ENCODE measurements around the gene TNFSF12. TPM values are rescaled to one million over a fixed set of nuclear protein-coding genes. Genes with fewer than 3 reads are reported as not detected.

Gene TNFSF12
- total RNA-seq, 1 donor from 2014 or later: 3.4 TPM

DNA sequence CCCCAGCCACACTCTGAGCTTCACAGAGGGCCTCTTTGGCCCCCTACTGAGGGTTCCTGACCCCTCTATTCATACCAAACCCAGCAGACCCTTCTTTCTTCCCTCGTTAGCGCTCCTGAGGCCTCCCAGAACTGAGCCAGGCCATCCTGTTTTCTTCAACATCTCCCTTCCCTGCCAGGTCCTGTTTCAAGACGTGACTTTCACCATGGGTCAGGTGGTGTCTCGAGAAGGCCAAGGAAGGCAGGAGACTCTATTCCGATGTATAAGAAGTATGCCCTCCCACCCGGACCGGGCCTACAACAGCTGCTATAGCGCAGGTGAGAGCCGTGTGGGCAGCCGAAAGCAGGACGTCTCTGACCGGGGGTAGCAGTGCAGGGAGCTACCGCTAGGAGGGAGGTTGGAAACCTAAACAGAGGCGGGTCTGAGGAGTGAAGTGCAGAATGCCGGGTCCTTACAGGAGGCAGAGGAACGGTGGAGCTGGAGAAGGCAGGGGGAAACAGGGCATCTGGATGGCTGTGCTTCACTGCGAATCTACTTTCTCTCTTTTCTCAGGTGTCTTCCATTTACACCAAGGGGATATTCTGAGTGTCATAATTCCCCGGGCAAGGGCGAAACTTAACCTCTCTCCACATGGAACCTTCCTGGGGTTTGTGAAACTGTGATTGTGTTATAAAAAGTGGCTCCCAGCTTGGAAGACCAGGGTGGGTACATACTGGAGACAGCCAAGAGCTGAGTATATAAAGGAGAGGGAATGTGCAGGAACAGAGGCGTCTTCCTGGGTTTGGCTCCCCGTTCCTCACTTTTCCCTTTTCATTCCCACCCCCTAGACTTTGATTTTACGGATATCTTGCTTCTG is 11.5 kb downstream of the TNFSF12 start:
- DNase-seq (ENCODE audit: low read depth): peak; percentile 36
- peak overlapping the region; percentile 88 for H3K4me3 ChIP-seq (ENCODE audit: insufficient read depth, low read depth, low read length)

DNA sequence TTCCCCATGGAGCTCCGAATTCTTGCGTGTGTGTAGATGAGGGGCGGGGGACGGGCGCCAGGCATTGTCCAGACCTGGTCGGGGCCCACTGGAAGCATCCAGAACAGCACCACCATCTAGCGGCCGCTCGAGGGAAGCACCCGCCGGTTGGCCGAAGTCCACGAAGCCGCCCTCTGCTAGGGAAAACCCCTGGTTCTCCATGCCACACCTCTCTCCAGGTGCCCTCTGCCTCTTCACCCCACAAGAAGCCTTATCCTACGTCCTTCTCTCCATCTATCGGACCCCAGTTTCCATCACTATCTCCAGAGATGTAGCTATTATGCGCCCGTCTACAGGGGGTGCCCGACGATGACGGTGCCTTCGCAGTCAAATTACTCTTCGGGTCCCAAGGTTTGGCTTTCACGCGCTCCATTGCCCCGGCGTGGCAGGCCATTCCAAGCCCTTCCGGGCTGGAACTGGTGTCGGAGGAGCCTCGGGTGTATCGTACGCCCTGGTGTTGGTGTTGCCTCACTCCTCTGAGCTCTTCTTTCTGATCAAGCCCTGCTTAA is 12.2 kb downstream of the TNFSF12 start:
- Histone ChIP-seq H3K27ac (ENCODE audit: low read depth, low read length) (peak overlapping the region; percentile 73), H3K27me3 (ENCODE audit: insufficient read depth, low read length) (no peaks in the 10 kb centered on the region), H3K79me2 (ENCODE audit: insufficient read depth, low read length) (peaks cover 43% of the 10 kb centered on the region), H4K20me1 (ENCODE audit: insufficient read depth, low read length) (peaks cover 21% of the 10 kb centered on the region), H3K36me3 (ENCODE audit: insufficient read depth, low read length) (peaks cover 15% of the 10 kb centered on the region), H3K9me3 (ENCODE audit: insufficient read depth, low read depth, low read length) (no peaks in the 10 kb centered on the region), H2AFZ (ENCODE audit: low read depth, low read length) (peak overlapping the region; percentile 92), H3K4me1 (ENCODE audit: insufficient read depth, low read length) (peaks cover 25% of the 10 kb centered on the region), H3K9ac (ENCODE audit: low read length) (peak overlapping the region; percentile 88), H3K4me3 (ENCODE audit: insufficient read depth, low read depth, low read length) (peak overlapping the region; percentile 88), H3K4me2 (ENCODE audit: low read length) (peak overlapping the region; percentile 100)
- Mint-ChIP-seq H3K27me3 (ENCODE audit: low read depth, unreplicated experiment) (no peaks in the 10 kb centered on the region), H3K4me3 (ENCODE audit: unreplicated experiment) (peak overlapping the region; percentile 89), H3K4me1 (ENCODE audit: low read depth, unreplicated experiment) (peaks cover 17% of the 10 kb centered on the region), H3K36me3 (ENCODE audit: low read depth, unreplicated experiment) (peaks cover 5% of the 10 kb centered on the region), H3K27ac (ENCODE audit: unreplicated experiment) (peak overlapping the region; percentile 75), H3K9me3 (ENCODE audit: unreplicated experiment) (no peaks in the 10 kb centered on the region)
- peak; percentile 53 for DNase-seq (ENCODE audit: low read depth)
- TF ChIP-seq, protein P1, sequence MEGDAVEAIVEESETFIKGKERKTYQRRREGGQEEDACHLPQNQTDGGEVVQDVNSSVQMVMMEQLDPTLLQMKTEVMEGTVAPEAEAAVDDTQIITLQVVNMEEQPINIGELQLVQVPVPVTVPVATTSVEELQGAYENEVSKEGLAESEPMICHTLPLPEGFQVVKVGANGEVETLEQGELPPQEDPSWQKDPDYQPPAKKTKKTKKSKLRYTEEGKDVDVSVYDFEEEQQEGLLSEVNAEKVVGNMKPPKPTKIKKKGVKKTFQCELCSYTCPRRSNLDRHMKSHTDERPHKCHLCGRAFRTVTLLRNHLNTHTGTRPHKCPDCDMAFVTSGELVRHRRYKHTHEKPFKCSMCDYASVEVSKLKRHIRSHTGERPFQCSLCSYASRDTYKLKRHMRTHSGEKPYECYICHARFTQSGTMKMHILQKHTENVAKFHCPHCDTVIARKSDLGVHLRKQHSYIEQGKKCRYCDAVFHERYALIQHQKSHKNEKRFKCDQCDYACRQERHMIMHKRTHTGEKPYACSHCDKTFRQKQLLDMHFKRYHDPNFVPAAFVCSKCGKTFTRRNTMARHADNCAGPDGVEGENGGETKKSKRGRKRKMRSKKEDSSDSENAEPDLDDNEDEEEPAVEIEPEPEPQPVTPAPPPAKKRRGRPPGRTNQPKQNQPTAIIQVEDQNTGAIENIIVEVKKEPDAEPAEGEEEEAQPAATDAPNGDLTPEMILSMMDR (IDR thresholded peaks at IDR 0.05; ENCODE audit: insufficient read depth, low read depth, low read length): peak; percentile 68
- no peak for TF ChIP-seq EZH2 (IDR thresholded peaks at IDR 0.05; ENCODE audit: insufficient read depth, low read length)
- no peak for FAIRE-seq

More for the DNA sequence above, 11.5 kb downstream of the TNFSF12 start:
- peaks cover 3% of the 10 kb centered on the region for H3K36me3 Mint-ChIP-seq (ENCODE audit: low read depth, unreplicated experiment)
- Histone ChIP-seq H3K27ac (ENCODE audit: low read depth, low read length) (peak overlapping the region; percentile 17), H3K27me3 (ENCODE audit: insufficient read depth, low read length) (no peaks in the 10 kb centered on the region), H3K79me2 (ENCODE audit: insufficient read depth, low read length) (peaks cover 36% of the 10 kb centered on the region), H3K9me3 (ENCODE audit: insufficient read depth, low read depth, low read length) (no peaks in the 10 kb centered on the region), H3K36me3 (ENCODE audit: insufficient read depth, low read length) (peaks cover 10% of the 10 kb centered on the region), H4K20me1 (ENCODE audit: insufficient read depth, low read length) (peaks cover 17% of the 10 kb centered on the region), H3K4me2 (ENCODE audit: low read length) (peak overlapping the region; percentile 100), H3K9ac (ENCODE audit: low read length) (peak overlapping the region; percentile 88), H3K4me1 (ENCODE audit: insufficient read depth, low read length) (peaks cover 25% of the 10 kb centered on the region), H2AFZ (ENCODE audit: low read depth, low read length) (peak overlapping the region; percentile 92)
- TF ChIP-seq EZH2 (IDR thresholded peaks at IDR 0.05; ENCODE audit: insufficient read depth, low read length): no peak
- TF ChIP-seq, protein P1 (IDR thresholded peaks at IDR 0.05; ENCODE audit: insufficient read depth, low read depth, low read length): peak; percentile 64
- peaks cover 17% of the 10 kb centered on the region for H3K4me1 Mint-ChIP-seq (ENCODE audit: low read depth, unreplicated experiment)
- no peaks in the 10 kb centered on the region for H3K9me3 Mint-ChIP-seq (ENCODE audit: unreplicated experiment)
- H3K27ac Mint-ChIP-seq (ENCODE audit: unreplicated experiment): peak overlapping the region; percentile 75
- peak overlapping the region; percentile 89 for H3K4me3 Mint-ChIP-seq (ENCODE audit: unreplicated experiment)
- FAIRE-seq: no peak
- H3K27me3 Mint-ChIP-seq (ENCODE audit: low read depth, unreplicated experiment): no peaks in the 10 kb centered on the region
